Activated CD8-positive, alpha-beta memory T cell treated with anti-CD3 and anti-CD28 coated beads, Interleukin-2, amount 50 U/mL, for 4 hours (primary cell): ENCODE measurements around the gene TEX264.

Experiments used
- DNase-seq: peaks from one replicate; pipeline ENCODE4 v3.0.0-alpha.2; 2020

TEX264 gene

DNA sequence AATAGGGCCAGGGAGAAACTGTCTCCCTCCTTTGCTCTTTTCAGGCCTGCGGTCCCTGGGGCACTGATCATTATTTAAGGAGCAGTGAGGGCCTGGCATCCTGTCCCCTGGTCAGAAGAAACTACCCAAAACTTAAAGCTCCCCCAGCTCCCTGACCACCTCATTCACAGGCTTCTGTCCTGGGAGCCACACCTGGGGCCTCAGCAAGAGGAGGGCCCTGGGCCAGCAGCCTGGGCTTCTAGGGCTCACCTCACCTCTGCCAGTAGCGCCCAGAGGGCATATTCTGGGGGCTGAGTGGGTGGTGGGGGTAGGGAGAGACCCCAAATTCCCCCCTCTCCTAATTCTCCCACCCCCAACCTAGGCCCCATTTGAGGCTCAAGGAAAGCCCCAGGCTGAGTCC lies 31.1 kb downstream of the TEX264 start:
- no peak for DNase-seq

DNA sequence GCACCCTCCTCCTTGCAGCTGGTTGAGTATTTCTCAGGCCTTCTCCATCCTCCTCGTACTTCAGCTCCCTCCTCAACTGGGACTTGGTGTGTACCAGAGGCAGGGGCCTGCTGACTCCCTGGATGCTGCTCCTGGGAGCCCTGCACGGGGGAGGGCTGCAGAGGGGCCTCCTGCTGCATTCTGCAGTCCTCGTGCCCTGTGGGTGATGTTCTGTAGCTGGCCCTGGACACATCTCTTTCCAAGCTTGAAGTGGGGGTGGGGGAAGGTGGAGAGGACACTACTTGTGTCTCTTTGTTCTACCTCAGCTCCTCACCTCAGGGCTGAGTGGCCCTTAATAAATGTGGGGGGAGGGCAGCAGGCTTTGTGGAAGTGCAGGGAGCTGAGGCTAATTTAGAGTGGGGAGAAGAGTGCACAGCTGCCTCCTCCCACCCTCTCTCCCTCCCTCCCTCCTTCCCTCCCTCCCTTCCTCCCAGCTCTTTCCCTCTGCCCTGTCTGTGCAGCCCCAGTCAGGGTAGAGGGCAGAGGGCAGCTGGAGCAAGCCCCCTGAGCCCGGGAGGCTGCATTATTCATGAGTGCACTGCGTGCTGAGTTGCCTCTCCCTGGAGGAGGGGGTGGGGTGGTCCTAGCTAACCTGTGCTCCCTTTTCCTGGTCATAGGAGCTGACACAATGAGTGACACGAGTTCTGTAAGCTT lies 32.2 kb downstream of the TEX264 start:
- DNase-seq = no peak

DNA sequence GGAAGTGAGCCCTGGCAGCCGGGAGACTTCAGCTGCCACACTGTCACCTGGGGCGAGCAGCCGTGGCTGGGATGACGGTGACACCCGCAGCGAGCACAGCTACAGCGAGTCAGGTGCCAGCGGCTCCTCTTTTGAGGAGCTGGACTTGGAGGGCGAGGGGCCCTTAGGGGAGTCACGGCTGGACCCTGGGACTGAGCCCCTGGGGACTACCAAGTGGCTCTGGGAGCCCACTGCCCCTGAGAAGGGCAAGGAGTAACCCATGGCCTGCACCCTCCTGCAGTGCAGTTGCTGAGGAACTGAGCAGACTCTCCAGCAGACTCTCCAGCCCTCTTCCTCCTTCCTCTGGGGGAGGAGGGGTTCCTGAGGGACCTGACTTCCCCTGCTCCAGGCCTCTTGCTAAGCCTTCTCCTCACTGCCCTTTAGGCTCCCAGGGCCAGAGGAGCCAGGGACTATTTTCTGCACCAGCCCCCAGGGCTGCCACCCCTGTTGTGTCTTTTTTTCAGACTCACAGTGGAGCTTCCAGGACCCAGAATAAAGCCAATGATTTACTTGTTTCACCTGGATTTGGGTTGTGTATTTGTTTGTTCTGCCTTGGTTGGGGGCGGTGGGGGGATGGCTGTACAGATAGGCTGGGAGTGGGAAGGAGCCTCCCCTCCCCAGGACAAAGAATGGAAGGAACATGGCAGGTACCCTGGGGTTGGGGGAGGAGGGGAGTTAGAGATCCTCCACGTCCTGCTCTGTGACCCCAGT lies 32.9 kb downstream of the TEX264 start:
- DNase-seq = no peak

DNA sequence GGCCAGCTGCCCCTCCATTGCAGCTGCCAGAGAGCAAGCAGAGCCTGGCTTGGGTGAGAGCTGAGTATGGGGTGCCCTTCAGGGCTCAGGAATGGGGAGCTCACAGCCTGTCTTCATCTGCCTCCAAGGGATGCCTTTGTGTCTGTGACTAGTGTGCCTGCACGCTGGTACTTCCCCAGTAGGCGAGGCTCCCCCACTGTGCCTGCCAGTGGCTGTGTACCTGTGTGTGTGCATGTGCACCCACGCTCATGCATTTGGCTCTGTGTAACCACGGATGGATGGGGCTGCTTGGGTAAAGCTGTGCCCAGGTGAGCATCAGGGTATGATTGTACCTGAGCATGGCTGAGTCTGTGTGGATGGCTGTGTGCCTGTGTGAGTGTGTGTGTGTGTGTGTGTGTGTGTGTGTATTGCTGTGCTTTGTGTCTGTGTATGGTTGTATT lies 33.5 kb downstream of the TEX264 start:
- DNase-seq = no peak

DNA sequence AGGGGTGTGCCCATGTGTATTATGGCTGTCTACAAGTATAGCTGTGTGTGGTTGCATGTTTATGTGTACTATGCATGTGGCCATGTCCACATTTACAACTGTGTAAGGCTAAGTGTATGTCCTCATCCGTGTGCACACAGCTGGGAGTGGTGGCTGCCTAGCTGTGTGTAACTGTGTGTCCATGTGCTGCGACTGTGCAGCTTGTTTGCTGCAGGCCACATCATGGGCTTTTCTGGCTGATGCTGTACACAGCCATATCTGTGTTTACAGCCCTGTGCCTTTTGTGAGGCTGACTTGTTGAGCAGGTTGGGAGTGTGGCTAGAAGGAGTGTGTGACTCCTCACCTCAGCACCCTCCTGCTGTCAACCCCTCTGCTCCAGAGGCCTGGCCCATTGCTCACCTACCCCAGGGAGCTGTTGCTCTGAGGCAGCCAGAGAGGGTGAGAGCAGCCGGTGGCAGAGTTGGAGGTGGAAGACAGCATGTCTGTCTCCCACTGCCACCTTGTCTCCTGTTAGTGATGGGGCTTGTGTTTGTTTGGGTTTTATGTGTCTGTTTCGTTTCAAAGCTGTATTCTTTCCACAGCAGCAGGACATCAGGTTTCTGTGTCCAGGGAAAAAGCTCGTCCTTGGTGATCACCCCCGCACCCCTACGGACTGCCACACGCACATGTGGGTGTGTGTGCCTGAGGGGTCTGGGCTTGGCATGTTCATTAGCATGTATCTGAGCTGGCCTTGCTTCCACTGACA lies 34.4 kb downstream of the TEX264 start:
- no peak for DNase-seq

DNA sequence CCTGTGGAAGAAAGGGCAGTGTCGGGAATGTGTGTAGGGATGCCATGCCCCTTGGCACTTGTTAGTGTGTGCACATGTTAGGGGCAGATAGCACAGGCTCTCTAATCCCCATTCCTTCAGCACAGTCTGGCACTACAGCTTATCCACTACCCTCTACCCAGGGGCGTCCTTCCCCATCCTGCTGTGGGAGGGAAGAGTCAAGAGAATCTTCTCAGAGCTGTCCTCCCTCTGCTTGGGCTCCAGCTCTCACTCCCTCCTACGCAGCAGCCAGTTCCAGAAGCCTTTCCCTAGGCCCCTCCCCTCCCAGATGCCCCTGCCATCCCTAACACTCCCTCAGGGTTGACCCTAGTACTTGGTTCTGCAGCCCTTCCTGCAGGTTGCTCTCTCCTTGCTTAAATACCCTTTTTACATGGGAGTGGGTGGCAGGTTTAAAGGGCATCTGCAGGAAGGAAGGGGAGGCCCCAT lies 35.0 kb downstream of the TEX264 start:
- no peak for DNase-seq

DNA sequence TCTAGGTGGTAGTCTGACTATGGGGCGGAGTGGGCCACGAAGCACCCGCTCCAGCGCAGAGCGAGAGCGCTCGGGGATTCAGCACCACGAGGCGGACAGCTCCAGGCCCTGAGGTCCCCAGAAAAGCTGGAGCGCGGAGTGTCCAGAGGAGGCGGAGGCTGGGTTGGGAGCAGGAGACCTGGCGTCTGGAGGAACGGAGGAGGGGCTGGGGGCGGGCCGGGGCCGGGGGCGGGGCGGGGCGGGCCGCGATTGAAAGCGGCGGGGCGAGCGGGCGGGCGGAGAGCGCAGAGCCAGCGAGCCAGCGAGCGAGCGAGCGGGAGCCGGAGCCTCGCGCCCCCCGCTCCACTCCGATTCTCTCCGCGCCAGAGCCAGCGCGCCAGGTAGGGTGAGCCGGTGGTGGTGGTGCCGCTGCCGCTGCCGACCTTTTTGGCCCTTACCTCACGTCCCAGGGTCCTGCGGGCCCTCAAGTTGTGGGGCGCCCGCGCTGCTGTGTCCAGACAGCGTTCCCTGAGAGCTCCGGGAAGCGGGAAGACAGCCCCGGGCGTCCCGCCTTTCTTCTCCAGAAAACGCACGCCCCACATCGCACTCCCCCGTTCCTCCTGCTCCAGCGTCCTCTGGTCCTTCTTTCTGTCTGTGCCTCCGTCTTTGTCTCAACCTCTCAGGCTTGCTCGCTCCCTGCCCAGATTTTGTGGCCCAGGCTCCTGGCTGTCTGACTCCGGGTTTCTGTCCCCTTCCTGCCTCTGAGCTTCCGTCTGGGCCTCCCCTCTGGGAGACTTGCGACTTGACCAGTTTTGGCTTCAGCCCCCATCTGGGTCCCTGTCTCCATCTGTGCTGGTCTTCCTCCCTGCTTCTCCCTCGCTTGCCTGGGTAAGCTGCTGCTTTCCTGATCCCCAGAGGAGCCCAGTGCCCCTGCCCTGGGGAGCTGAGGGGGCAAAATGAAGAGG lies 36.0 kb downstream of the TEX264 start, which contains the start of gene GRM2:
GRM2 (plus strand) TSS at position 281 of the 944 bp plus-strand sequence. CDS start 1,916 bp downstream, outside the sequence.
- DNase-seq = peak; percentile 8

DNA sequence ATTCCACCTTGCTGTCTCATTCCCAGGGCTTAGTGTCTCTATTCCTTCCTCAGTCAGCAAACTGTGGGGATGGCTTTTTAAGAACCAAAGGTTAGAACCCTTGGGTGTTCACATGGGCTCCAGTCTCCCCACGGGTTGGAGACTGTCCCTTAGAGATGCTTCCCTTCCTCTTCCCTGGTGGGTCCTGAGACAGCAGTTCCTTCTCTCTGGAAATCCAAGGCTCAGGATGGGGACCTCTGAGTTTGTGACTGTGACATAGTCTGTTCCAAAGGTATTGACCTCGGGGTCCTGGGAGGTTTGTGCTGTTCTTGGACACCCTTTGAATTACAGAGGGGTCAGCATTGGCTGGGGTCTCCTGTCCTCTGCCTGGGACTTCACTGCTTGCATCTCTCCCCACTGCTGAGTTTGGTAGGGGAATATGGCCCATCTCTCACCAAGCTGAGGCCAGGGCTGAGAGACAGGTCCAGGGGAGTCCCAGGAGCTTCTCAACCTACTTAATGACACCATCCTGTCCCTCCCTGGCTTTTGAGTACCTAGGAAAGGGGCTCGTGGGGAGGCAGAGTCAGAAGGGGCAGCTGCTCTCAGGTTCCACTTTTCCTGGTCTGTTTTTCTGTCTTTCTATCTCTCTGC lies 37.3 kb downstream of the TEX264 start:
- DNase-seq = peak; percentile 10

DNA sequence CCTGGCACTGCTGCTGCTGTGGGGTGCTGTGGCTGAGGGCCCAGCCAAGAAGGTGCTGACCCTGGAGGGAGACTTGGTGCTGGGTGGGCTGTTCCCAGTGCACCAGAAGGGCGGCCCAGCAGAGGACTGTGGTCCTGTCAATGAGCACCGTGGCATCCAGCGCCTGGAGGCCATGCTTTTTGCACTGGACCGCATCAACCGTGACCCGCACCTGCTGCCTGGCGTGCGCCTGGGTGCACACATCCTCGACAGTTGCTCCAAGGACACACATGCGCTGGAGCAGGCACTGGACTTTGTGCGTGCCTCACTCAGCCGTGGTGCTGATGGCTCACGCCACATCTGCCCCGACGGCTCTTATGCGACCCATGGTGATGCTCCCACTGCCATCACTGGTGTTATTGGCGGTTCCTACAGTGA lies 38.0 kb downstream of the TEX264 start:
- DNase-seq = peak; percentile 13

DNA sequence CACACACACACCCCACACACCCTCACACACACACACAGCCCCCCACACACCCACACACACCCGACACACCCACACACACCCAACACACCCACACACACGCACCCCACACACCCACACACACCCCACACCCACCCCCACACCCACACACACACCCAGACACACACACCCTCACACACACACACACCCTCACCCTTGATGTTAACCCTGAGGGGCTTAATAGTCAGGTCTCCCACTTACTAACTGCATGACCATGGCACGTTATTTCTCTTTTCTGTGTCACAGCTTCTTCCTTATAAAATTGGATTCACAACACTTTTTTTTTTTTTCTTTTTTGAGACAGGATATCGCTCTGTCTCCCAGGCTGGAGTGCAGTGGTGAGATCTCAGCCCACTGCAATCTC lies 38.6 kb downstream of the TEX264 start:
- DNase-seq = peak; percentile 12

DNA sequence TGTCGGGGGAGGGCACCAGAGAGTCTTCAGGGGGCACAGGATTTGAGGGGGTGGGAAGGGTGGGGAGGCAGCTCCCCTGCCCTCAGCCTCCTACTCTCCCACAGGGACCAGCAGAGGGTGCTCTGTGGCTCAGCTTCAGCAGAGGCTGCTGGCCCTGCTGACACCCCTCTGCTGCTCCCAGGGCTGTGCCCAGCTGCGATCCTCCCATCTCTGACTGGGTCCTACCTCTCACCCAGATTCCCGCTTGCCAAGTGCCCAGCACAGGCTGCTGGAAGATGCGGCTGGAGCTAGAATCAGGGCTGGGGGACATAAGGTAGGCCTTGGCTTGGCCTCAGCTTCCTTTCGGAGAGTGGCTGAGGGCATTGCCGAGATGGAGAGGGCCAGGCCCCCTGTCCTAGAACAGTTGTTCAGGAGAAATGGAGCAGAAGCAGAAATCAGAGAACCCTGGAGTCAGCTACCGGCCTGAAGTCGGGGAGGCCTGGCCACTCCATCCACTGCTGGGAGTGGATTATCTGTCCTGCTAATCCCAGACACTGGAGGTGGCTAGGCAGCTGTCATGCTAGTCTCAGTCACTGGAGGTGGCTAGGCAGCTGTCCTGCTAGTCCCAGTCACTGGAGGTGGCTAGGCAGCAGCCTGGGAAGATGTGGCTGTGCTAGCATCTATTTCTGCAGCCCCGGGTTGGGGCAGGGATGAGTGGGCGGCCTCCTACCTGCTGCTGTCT lies 39.7 kb downstream of the TEX264 start:
- peak; percentile 11 for DNase-seq

DNA sequence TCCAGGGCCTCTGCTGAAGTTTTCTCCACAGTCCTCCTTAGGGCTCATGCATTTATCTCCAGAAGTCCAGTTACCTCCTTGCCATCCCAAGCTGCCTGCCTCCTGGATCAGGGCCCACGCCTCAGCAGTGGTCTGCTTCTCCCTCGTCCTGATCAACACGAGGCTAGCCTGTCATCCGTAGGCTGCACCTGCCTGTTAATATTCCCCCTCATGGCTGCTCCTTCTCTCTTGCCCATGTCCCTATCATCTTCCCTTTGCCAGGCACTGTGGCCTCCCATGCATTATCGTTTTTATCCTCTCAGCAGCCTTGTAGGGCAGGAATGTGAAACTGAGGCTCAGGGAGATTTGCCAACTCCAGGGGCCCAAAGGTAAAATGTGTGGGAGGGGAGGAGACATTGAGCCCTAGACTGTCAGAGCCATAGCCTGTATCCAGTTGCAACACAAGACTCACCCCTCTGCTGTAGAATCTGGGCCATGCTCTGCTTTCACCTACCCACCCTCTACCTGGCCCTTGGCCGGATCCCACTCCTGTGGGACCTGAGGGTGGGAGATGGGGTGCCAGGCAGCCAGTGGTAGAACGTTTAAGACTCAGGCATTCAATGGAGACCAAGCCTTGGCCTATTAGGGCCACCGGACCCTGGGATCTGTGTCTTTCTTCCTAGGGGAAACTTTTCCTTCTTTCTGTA lies 40.4 kb downstream of the TEX264 start:
- DNase-seq = peak; percentile 7

DNA sequence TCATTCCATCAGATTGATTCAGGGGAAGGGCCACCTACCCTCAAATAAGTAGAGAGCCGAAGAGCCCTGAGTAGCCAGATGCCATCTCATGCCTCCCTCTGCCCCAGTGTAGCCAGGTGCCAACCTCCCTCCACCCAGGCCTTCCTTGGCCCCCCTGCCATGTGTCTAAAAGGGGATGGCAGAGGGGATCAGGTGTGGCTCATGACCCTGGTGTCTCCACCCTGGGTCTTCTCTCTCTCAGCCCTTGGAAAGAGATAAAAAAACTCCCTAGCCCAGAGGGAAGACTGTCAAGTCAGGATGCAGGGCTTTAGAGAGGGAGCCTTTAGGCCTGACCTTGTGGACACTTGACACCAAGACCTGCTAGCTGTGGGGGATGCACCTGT lies 41.0 kb downstream of the TEX264 start:
- no peak for DNase-seq

DNA sequence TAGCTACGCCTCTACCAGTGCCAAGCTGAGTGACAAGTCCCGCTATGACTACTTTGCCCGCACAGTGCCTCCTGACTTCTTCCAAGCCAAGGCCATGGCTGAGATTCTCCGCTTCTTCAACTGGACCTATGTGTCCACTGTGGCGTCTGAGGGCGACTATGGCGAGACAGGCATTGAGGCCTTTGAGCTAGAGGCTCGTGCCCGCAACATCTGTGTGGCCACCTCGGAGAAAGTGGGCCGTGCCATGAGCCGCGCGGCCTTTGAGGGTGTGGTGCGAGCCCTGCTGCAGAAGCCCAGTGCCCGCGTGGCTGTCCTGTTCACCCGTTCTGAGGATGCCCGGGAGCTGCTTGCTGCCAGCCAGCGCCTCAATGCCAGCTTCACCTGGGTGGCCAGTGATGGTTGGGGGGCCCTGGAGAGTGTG lies 41.5 kb downstream of the TEX264 start:
- peak; percentile 11 for DNase-seq

DNA sequence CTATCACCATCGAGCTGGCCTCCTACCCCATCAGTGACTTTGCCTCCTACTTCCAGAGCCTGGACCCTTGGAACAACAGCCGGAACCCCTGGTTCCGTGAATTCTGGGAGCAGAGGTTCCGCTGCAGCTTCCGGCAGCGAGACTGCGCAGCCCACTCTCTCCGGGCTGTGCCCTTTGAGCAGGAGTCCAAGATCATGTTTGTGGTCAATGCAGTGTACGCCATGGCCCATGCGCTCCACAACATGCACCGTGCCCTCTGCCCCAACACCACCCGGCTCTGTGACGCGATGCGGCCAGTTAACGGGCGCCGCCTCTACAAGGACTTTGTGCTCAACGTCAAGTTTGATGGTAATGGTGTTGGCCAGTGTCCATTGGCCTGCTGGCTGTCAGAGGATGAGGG lies 41.9 kb downstream of the TEX264 start:
- no peak for DNase-seq

DNA sequence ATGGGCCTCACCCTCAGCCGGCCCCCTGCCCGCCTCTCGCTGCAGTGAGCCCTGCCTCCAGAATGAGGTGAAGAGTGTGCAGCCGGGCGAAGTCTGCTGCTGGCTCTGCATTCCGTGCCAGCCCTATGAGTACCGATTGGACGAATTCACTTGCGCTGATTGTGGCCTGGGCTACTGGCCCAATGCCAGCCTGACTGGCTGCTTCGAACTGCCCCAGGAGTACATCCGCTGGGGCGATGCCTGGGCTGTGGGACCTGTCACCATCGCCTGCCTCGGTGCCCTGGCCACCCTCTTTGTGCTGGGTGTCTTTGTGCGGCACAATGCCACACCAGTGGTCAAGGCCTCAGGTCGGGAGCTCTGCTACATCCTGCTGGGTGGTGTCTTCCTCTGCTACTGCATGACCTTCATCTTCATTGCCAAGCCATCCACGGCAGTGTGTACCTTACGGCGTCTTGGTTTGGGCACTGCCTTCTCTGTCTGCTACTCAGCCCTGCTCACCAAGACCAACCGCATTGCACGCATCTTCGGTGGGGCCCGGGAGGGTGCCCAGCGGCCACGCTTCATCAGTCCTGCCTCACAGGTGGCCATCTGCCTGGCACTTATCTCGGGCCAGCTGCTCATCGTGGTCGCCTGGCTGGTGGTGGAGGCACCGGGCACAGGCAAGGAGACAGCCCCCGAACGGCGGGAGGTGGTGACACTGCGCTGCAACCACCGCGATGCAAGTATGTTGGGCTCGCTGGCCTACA lies 44.4 kb downstream of the TEX264 start:
- DNase-seq = no peak

DNA sequence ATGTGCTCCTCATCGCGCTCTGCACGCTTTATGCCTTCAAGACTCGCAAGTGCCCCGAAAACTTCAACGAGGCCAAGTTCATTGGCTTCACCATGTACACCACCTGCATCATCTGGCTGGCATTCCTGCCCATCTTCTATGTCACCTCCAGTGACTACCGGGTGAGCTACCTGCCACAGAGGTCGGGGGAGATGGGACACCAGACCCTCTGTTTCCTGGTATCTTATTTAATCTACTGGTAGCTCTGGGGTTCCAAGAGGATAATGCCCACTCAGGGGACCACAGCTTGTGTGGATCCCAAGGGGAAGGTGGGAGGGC lies 44.9 kb downstream of the TEX264 start:
- DNase-seq = peak; percentile 12

DNA sequence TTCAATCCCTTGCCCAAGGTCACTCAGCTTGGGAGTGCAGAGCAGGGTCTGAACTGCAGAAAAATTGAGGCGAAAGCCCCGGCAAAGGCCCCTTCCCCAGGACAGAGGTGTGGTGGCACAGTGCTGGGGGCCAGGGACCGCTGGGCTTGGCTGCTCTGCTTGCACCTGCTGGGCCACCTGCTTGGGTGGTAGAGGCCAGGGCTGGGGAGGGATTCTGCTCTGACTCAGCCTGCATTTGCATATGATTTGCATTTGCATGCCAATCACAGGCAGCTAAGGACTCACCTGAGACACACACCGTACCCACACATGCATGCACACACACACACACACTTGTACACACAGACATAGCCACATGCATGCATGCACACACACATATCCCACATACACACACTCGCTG lies 45.8 kb downstream of the TEX264 start:
- DNase-seq = no peak

DNA sequence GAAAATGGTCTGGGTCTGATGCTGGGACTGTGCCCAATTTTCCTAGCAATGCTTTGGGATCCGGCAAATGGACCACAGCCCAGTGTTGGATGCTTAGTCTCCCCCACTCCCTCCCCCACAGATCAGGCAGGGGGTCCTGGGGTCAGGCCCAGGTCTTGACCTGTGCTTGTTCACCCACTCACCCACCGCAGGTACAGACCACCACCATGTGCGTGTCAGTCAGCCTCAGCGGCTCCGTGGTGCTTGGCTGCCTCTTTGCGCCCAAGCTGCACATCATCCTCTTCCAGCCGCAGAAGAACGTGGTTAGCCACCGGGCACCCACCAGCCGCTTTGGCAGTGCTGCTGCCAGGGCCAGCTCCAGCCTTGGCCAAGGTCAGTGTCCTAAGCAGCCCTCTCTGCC lies 46.4 kb downstream of the TEX264 start:
- DNase-seq = no peak

DNA sequence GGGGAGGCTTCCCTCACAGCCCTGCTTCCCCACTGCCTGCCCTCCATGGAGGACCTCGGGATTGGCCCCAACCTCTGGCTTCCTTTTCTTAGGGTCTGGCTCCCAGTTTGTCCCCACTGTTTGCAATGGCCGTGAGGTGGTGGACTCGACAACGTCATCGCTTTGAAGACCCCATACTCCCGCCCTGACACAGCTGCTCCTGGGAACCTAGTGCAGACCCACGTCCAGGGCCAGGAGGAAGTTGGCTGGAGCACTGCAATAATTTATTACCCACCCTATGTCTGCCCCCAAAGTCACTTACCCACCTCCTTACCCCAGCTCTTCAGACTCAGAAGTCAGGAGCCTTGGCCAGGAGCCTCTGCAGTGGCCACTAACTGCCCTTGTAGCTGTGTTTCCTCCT lies 46.9 kb downstream of the TEX264 start:
- no peak for DNase-seq
